ENCODE measurements around the gene YARS1.

YARS1 gene

GRCh38 chr1:32741413-32742198 lies 75.6 kb downstream of the YARS1 start:
- no peak for DNase-seq

GRCh38 chr1:32741059-32741412 lies 76.1 kb downstream of the YARS1 start:
- DNase-seq = no peak

GRCh38 chr1:32736812-32737791 lies 80.1 kb downstream of the YARS1 start:
- DNase-seq = no peak

- no peak for DNase-seq
Observed at GRCh38 chr1:32733582-32734321, 83.4 kb downstream of the YARS1 start.

GRCh38 chr1:32729254-32730046 lies 87.7 kb downstream of the YARS1 start:
- no peak for DNase-seq

GRCh38 chr1:32728413-32729077 lies 88.6 kb downstream of the YARS1 start:
- DNase-seq = no peak

GRCh38 chr1:32727876-32728275 lies 89.3 kb downstream of the YARS1 start:
- DNase-seq = no peak

GRCh38 chr1:32725615-32725982 lies 91.6 kb downstream of the YARS1 start:
- no peak for DNase-seq
